Breast epithelium (tissue), 4 donors: ENCODE data around the gene STRN4. TPM values are rescaled to one million over a fixed set of nuclear protein-coding genes. Genes with fewer than 3 reads are reported as not detected.
"Not testable (repeated sequence)": the region's sequence is repeated elsewhere in the genome, so short reads cannot be mapped to it uniquely, and the experiment has no call there.

Source experiments
- DNase-seq, 2 donors: peaks; one replicate each; pipeline ENCODE4 v3.0.0-alpha.2; 2019; ENCODE audit warnings: low spot score in 2 of 2
- H3K27ac ChIP-seq, 2 donors: fragments of 200-600 bp; sonication (generic) in 1 of 2; one replicate each; pipeline ENCODE4 v1.5.1; 2016 to 2019; ENCODE audit warnings: mild to moderate bottlenecking in 1 of 2
- H3K27me3 ChIP-seq, 2 donors: fragments of 200-600 bp; sonication (generic) in 1 of 2; one replicate each; pipeline versions ENCODE4 v1.5.1 to v1.6.0; 2017 to 2019; ENCODE audit warnings: control low read depth in 1 of 2, mild to moderate bottlenecking in 1 of 2
- H3K36me3 ChIP-seq: fragments of 200-600 bp; one replicate; pipeline ENCODE4 v1.5.1; 2019
- H3K4me1 ChIP-seq, 2 donors: fragments of 200-600 bp; sonication (generic); one replicate each; pipeline ENCODE4 v1.5.1; 2016 to 2019; ENCODE audit warnings: control low read depth in 1 of 2
- H3K4me3 ChIP-seq, 3 donors: fragments of 200-600 bp; sonication (generic); 1 replicate in 2 of 3; 2 replicates in 1 of 3; pipeline ENCODE4 v1.5.1; 2016 to 2019; ENCODE audit warnings: mild to moderate bottlenecking in 3 of 3, moderate library complexity in 2 of 3
- H3K9me3 ChIP-seq, 2 donors: fragments of 200-600 bp; sonication (generic) in 1 of 2; one replicate each; pipeline ENCODE4 v1.5.1; 2016 to 2019; ENCODE audit warnings: control low read depth in 1 of 2
- CTCF ChIP-seq, 3 donors: fragments of 450-650 bp; IDR thresholded peaks; one replicate each; pipeline ENCODE4 v1.5.1; 2016 to 2017; ENCODE audit warnings: antibody characterized with exemption in 3 of 3, mild to moderate bottlenecking in 3 of 3, moderate library complexity in 3 of 3
- POLR2A ChIP-seq: fragments of 450-650 bp; IDR thresholded peaks from one replicate; pipeline ENCODE4 v1.6.1; 2016; ENCODE audit warnings: antibody characterized with exemption, mild to moderate bottlenecking, moderate library complexity
- POLR2AphosphoS5 ChIP-seq, 3 donors: sonication (generic); formaldehyde crosslinking; IDR thresholded peaks; one replicate each; pipeline ENCODE4 v1.6.1; 2017; ENCODE audit warnings: antibody characterized with exemption in 3 of 3
- intact Hi-C: fragments of 100-400 bp; cut with DNase I; formaldehyde crosslinking; loops from one replicate; pipeline ENCODE4 v1.15.1; 2023; ENCODE audit warnings: low total_unique reads
- total RNA-seq, 3 donors: library from RNA; depleted of rRNA; stranded (reverse); fragments of >200 nt; gene quantifications; one replicate each; pipeline ENCODE4 v1.1.0, GENCODE V29; 2016

STRN4 gene
- total RNA-seq, 3 donors from 2014 or later, result 45.0 to 57.0 (median 53.7) TPM

DNA sequence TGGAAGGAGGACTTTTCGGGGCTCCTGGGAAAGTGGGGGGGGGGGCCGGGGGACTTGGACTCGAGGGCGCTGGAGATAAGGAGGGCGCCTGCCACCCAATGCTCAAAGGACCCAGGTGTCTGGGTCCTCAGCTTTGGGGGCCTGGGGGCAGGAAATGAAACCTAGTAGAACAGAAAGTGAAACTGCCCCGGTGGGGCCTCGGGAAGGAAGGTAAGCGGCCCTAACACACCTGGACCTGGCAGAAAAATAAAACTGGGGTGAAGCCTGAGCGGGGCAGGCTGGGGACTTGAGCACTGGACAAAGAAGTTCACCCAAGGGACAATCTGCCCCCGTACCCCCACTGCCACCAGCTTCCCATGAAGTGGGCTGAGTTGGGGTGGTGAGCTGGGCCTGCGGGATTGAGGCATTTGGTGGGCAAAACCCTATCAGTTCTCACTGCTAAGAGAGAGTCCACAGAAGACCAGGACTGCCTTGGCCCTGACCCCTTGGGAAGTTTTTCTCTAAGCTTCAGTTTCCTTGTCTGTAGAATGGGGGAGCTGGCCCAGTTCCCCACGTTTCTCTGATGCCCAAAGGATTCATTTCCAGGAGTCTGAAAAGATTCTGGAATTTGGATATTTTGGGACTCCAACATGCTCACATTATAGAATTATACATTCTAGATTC, 31.7 kb downstream of the STRN4 start:
- H3K4me1 ChIP-seq, result peaks cover 0 to 10% of the 10 kb centered on the region in 2 donors
- no peaks in the 10 kb centered on the region for H3K27me3 ChIP-seq
- no peaks in the 10 kb centered on the region for H3K9me3 ChIP-seq
- H3K36me3 ChIP-seq, result no peaks in the 10 kb centered on the region
- peak in 1 of 2 donors; percentile 61 for DNase-seq
- intact Hi-C loops, result no loop called here
- H3K4me3 ChIP-seq, result peak overlapping the region; percentile 74 to 99 (median 74)
- peak overlapping the region; percentile 91 to 97 for H3K27ac ChIP-seq
- TF ChIP-seq POLR2A (no peak), POLR2AphosphoS5 (IDR thresholded peaks at IDR 0.05) (peak in 1 of 3 donors; percentile 13)

DNA sequence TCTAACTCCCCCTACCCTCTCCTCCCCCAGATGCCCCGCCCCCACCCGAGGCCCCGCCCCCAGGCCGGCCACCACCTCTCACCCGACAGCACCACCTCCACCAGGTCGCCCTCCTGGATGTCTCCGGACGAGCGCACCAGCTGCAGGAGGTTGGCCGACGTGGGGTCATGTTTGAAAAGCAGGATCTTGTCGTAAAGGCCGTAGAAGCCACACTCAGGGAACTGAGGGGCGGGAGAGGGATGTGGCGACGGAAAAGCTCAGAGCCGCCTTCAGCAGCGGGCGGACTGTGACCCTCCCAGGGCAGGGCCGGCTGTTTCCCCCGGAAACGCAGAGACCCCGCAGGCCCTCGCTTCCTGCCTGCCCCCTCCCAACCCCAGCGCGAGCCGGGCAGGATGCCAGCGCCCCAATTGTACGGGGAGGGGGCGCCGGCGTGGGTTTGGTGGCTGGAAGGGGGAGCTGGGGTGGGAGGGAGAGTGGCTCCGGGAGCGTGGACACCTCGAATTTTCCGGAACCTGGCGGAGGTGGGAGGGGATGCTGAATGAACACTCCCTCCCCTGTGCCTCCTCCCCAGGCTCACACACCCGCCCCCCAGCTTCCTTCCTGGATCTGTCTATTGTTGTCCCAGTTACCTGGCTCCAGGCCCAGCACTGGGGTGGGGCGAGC, 32.3 kb downstream of the STRN4 start:
- Histone ChIP-seq H3K4me1 (peaks cover 0 to 10% of the 10 kb centered on the region in 2 donors), H3K4me3 (peak overlapping the region; percentile 74 to 99 (median 74)), H3K27me3 (no peaks in the 10 kb centered on the region), H3K9me3 (no peaks in the 10 kb centered on the region), H3K27ac (peak overlapping the region; percentile 91 to 97), H3K36me3 (no peaks in the 10 kb centered on the region)
- peak; percentile 96 to 97 for DNase-seq
- intact Hi-C loops, result no loop called here
- TF ChIP-seq CTCF (IDR thresholded peaks at IDR 0.05), result no peak
- peak in 2 of 3 donors; percentile 9 to 54 for TF ChIP-seq POLR2AphosphoS5 (IDR thresholded peaks at IDR 0.05)

DNA sequence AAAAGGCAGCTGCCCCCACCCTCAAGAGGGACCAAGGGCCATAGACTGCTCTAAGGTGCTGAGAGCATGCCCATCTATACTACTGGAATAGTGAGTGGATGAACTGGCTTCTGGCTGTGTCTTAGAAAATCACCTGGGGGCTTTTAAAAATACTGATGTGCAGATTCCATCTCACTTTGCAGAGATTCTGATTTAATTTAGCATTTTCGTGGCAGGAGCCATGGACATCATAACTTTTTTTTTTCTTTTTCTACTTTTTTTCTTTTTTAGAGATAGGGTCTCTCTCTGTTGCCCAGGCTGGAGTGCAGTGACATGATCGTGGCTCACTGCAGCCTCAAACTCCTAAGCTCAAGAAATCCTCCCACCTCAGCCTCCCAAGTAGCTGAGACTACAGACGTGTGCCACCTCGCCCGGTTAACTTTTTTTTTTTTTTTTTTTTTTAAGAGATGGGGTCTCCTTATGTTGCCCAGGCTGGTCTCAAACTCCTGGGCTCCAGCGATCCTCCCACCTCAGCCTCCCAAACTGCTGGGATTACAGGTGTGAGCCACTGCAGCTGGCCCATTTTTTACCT, 33.4 kb downstream of the STRN4 start:
- H3K4me1 ChIP-seq, intact Hi-C loops, H3K9me3 ChIP-seq, H3K36me3 ChIP-seq, H3K27ac ChIP-seq, H3K27me3 ChIP-seq, H3K4me3 ChIP-seq, DNase-seq: not testable (repeated sequence)

- no peak for TF ChIP-seq POLR2AphosphoS5 (IDR thresholded peaks at IDR 0.05)
- TF ChIP-seq CTCF (IDR thresholded peaks at IDR 0.05), result no peak
- no peak for TF ChIP-seq POLR2A
- no peak overlapping the region for H3K27ac ChIP-seq
- no peaks in the 10 kb centered on the region for H3K36me3 ChIP-seq
- peaks cover 0 to 4% of the 10 kb centered on the region in 2 donors for H3K4me1 ChIP-seq
- no peaks in the 10 kb centered on the region for H3K27me3 ChIP-seq
- no peak overlapping the region for H3K4me3 ChIP-seq
- no peaks in the 10 kb centered on the region for H3K9me3 ChIP-seq
- intact Hi-C loops, result no loop called here
- DNase-seq, result no peak
Measured at GRCh38 chr19:46710687-46711086, 35.6 kb downstream of the STRN4 start.

DNA sequence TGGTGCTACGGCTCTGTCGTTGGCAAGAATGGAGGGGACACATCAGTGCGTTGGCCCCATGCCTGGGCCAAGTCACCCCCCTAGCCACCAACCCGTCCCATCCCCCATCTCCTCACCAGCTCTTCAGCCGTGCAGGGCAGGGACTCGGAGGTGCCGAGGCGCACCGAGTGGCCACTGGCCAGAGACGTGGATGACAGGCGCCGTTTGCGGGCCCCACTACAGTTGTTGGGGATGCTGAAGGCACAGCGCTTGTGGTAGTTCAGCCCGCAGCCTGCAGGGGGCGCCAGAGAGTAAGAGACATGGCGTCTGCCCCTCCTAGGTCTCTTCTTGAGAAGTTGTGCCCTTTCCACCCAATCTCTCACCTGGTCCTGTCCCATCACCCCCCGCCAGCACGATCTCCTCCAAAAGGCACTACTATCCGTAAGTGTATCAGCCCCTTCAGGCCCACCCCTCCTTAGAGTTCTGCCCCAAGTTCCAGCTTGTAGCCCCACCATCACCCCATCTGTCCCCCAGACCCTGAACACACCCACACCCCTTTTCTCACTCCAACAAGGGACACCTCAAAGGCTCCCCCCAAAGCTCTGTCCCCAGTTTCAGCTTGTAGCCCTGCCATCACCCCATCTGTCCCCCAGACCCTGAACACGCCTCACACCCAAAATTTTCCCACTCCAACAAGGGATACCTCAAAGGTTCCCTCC, 41.7 kb downstream of the STRN4 start:
- no peak overlapping the region for H3K27ac ChIP-seq
- no peak overlapping the region for H3K4me3 ChIP-seq
- no peak for TF ChIP-seq POLR2A
- no peak for TF ChIP-seq POLR2AphosphoS5 (IDR thresholded peaks at IDR 0.05)
- TF ChIP-seq CTCF (IDR thresholded peaks at IDR 0.05), result peak; percentile 76 to 90 (median 79)
- DNase-seq, result peak; percentile 41 to 75
- peaks cover 5% of the 10 kb centered on the region for H3K36me3 ChIP-seq
- no peaks in the 10 kb centered on the region for H3K27me3 ChIP-seq
- no peaks in the 10 kb centered on the region for H3K4me1 ChIP-seq
- H3K9me3 ChIP-seq, result no peaks in the 10 kb centered on the region
- intact Hi-C loops, result no loop called here
